Colon (tissue), 2 donors: Measurements from ENCODE around the gene TMEM178A.

Experiments
- FAIRE-seq: peaks from 2 replicates; lab custom pipeline; 2012; peaks lifted over from hg19 to GRCh38; lab: Jason Lieb, UNC
- donor health status: control.
- donor health status: control.

TMEM178A gene

GRCh38 chr2:39743269-39743776 lies 77.6 kb downstream of the TMEM178A start:
- no peak for FAIRE-seq

DNA sequence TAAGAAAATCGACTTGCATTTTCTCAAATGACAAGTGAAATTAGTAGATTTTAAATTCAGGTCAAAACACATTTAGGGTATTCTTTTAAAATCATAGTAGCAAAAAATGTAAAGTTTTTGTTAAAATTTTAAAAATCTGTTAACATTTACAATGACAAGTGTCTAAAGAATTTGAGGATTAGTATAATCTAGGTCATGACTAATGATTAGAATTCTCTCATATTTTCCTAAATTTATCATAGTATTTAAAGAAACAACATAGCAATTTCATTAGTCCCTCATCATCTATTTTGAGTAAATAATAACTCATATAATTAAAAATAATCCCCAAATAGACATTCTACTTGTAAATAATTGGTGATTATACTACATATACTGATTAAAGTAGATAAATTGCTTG lies 89.7 kb downstream of the TMEM178A start:
- no peak for FAIRE-seq

DNA sequence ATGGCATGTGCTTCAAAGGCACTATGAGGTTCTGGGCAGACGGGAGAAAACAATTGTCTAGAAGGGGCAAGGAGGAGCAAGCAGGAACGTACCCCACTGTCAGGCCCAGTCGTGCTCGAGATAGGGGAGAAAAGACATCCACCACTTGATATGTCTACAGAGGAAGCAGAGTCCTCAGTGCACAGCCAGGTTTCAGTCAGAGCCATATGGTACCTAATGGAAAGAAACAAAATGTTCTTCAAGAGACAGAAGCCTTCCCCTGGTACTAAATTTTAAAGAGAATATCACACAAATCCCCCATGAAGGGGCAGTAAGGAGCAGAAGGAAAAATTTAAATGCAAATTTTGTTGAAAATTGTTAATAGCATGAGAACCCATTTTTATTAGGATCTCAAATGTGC lies 91.4 kb downstream of the TMEM178A start:
- no peak for FAIRE-seq

- no peak for FAIRE-seq
Measured at GRCh38 chr2:39762448-39762847, 96.7 kb downstream of the TMEM178A start.
